Fibroblast of lung (primary cell): ENCODE data around the gene TNS3.

Experiments
- EZH2 ChIP-seq: IDR thresholded peaks from 2 replicates; pipeline ENCODE4 v1.5.1; 2012; ENCODE audit warnings: low read length, control low read depth, mild to moderate bottlenecking; ENCODE audit errors: missing control alignments
- TF ChIP-seq, protein P1 (sequence below), 2 donors: IDR thresholded peaks in 1 of 2; conservative IDR thresholded peaks in 1 of 2; 1 replicate in 1 of 2; 2 replicates in 1 of 2; pipeline ENCODE4 v1.5.1; 2011 to 2012; ENCODE audit warnings: low read length in 2 of 2, control low read depth in 1 of 2, inconsistent platforms in 1 of 2, low read depth in 1 of 2, mild to moderate bottlenecking in 1 of 2

DNA sequence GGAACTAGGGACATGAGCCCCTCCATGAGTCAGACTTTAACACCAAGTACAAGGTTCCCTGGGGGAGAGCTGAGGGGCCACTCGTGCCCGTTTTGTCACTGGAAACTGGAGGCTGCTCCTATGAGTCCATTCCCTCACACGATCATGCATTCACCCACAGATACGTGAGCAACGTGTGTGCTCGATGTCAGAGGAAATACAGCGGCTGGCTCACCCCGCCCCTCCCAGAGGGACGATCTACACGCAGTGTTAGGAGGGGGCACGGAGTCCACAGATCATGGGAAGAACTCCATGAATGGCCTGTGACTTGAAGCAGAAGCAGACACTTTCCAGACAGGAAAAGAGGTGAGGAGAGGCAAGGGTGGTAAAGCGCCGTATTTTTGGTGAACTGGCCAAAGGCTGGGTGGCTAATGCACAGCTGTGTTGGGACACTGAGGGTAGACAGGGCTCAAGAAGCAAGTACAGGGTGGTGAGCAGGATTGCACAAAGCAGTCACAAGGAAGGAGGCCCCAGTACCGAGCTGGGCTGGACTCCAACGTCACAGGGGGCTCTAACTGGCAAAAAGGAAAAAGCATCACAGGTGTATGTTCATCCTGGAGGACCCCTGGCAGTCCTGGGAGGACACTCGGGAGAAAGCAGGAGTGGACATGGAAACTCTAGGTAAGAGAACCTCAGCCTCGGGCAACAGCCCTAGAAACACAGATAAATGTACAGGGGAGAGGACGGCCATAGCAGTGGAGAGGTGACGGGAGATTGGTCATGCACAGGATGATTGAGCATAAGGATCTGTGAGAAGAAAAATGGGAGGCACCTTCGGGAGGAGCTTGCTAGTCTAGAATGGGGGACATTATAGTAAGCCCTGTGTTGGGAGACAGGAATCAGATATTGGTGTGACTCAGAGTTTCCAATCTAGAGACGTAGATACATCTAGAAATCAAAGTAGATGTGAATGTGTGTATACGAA lies 41.2 kb downstream of the TNS3 start:
- TF ChIP-seq, protein P1, sequence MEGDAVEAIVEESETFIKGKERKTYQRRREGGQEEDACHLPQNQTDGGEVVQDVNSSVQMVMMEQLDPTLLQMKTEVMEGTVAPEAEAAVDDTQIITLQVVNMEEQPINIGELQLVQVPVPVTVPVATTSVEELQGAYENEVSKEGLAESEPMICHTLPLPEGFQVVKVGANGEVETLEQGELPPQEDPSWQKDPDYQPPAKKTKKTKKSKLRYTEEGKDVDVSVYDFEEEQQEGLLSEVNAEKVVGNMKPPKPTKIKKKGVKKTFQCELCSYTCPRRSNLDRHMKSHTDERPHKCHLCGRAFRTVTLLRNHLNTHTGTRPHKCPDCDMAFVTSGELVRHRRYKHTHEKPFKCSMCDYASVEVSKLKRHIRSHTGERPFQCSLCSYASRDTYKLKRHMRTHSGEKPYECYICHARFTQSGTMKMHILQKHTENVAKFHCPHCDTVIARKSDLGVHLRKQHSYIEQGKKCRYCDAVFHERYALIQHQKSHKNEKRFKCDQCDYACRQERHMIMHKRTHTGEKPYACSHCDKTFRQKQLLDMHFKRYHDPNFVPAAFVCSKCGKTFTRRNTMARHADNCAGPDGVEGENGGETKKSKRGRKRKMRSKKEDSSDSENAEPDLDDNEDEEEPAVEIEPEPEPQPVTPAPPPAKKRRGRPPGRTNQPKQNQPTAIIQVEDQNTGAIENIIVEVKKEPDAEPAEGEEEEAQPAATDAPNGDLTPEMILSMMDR (conservative IDR thresholded peaks at IDR 0.05 in 1 of 2, IDR thresholded peaks at IDR 0.05 in 1 of 2; ENCODE audit: low read depth in 1 of 2, low read length in 2 of 2): no peak
- TF ChIP-seq EZH2: no peak
